GM19035 (cell line): ENCODE data around the gene B3GAT2.

ENCODE experiments used
- ATAC-seq: cut with Tn5 transposase; IDR thresholded peaks from one replicate; pipeline ENCODE4 v1.9.1; 2021; ENCODE audit not compliant: unreplicated experiment

The B3GAT2 gene

GRCh38 chr6:70844301-70844700, 112.6 kb downstream of the B3GAT2 start:
- ATAC-seq = no peak

DNA sequence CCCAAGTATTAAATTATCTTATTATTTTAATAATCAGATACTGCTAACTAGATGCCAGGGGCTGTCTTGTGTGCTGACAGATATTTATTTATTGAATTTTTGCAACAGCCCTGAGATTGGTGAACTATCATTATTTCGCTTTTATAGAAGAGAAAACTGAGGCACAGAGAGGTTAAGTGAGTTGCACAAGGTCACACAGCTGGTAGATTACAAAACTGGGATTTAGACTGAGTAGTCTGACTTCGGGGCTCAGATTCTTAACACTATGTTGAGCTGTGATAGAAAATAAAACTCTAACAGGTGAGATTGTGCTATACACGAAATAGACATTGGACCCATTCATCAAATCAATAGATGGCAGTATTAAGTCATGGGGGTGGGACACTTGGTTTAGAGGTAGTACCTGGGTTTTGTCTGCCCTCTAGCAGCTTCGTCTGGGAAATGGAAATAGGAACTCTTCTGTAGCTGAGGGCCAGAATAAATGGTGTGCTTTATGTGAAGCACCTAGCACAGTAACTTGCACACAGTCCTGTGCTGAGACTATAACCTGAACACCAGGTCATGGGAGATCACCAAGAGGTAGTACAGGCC, 113.4 kb downstream of the B3GAT2 start:
- ATAC-seq = no peak

- ATAC-seq = no peak
Measured at GRCh38 chr6:70842541-70842940, 114.3 kb downstream of the B3GAT2 start.

- no peak for ATAC-seq
Measured at GRCh38 chr6:70841112-70841511, 115.7 kb downstream of the B3GAT2 start.

GRCh38 chr6:70839286-70840266, 117.3 kb downstream of the B3GAT2 start:
- no peak for ATAC-seq

GRCh38 chr6:70838907-70839285, 118.0 kb downstream of the B3GAT2 start:
- ATAC-seq = no peak

GRCh38 chr6:70834520-70834919, 122.3 kb downstream of the B3GAT2 start:
- ATAC-seq = no peak

- no peak for ATAC-seq
Measured at GRCh38 chr6:70831427-70831826, 125.4 kb downstream of the B3GAT2 start.

- no peak for ATAC-seq
Measured at GRCh38 chr6:70823651-70824050, 133.2 kb downstream of the B3GAT2 start.

- no peak for ATAC-seq
Measured at GRCh38 chr6:70821751-70822150, 135.1 kb downstream of the B3GAT2 start.

- ATAC-seq = no peak
Measured at GRCh38 chr6:70820778-70821177, 136.1 kb downstream of the B3GAT2 start.

DNA sequence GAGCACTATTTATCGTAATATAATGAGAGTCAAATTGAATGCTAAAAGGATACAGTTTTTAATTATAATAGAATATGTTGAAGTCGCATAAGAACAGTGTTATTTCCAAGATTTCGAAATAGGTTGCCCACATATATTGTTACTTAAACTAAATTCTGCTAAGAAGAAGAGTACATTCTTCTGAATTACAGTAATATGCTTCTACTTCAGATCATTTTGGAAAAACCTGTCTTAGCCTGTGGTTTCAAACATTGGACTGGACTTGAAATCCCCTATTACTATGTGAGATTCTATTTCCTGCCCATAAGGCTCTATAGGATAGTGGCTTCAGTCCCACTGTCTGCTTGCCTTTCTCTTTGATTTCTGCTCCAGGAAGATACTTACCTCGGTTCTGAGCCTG, 137.2 kb downstream of the B3GAT2 start:
- no peak for ATAC-seq

- no peak for ATAC-seq
Measured at GRCh38 chr6:70813885-70814284, 143.0 kb downstream of the B3GAT2 start.

- no peak for ATAC-seq
Measured at GRCh38 chr6:70811788-70812187, 145.1 kb downstream of the B3GAT2 start.
